RWPE2 (cell line): ENCODE results near the gene ADCY3.
A peak's percentile ranks its signal among the peaks of the same experiment; 100 is the strongest.
"Not testable (repeated sequence)": the region's sequence is repeated elsewhere in the genome, so short reads cannot be mapped to it uniquely, and the experiment has no call there.

Source experiments
- ATAC-seq: fragments of 200-7000 bp; cut with Tn5 transposase; 3 replicates; pipeline ENCODE4 v1.9.1; 2021; ENCODE audit warnings: low read depth
- DNase-seq: peaks from one replicate; pipeline ENCODE4 v3.0.0-alpha.2; 2020; ENCODE audit warnings: low spot score
- H3K27ac ChIP-seq: fragments of 450-650 bp; 2 replicates; pipeline ENCODE4 v1.5.1; 2017; ENCODE audit warnings: mild to moderate bottlenecking; ENCODE audit not compliant: poor library complexity, severe bottlenecking
- H3K27me3 ChIP-seq: fragments of 250-450 bp; sonication (Bioruptor Pico); 2 replicates; pipeline ENCODE4 v1.5.1; 2021; ENCODE audit warnings: mild to moderate bottlenecking, moderate library complexity; ENCODE audit not compliant: insufficient read depth, poor library complexity, severe bottlenecking
- H3K36me3 ChIP-seq: fragments of 250-450 bp; sonication (Bioruptor Pico); 2 replicates; pipeline ENCODE4 v1.5.1; 2020; ENCODE audit warnings: low read depth, mild to moderate bottlenecking, moderate library complexity
- H3K4me1 ChIP-seq: fragments of 250-450 bp; sonication (Bioruptor Pico); 2 replicates; pipeline ENCODE4 v1.5.1; 2021; ENCODE audit warnings: mild to moderate bottlenecking, moderate library complexity; ENCODE audit not compliant: insufficient read depth, poor library complexity, severe bottlenecking
- H3K4me3 ChIP-seq: fragments of 250-450 bp; sonication (Bioruptor Pico); 2 replicates; pipeline ENCODE4 v1.5.1; 2021; ENCODE audit warnings: mild to moderate bottlenecking, moderate library complexity; ENCODE audit not compliant: severe bottlenecking
- H3K9me3 ChIP-seq: fragments of 250-450 bp; sonication (Bioruptor Pico); 2 replicates; pipeline ENCODE4 v1.5.1; 2021; ENCODE audit warnings: mild to moderate bottlenecking, moderate library complexity; ENCODE audit not compliant: severe bottlenecking
- CTCF ChIP-seq: fragments of 450-650 bp; IDR thresholded peaks from one replicate; pipeline ENCODE4 v1.5.1; 2017; ENCODE audit warnings: mild to moderate bottlenecking, moderate library complexity; ENCODE audit not compliant: poor library complexity, severe bottlenecking

The ADCY3 gene

DNA sequence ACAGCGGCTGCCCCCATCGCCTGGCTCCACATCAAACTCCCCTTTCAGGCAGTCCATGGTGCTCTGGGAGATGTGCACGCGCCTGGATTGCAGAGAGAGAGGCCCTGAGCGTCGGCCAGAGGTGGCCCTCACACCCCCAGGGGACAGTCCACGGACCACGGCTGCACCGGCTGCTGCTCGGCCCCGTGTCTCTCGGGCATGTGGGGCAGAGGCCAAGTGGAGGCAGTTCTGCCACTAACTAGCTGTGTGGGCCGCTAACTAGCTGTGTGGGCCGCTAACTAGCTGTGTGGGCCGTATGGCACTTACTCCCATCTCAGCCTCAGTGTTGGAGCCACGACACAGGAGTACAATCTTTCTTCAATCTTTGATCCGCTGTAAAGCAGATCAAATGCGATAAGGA lies 81.5 kb downstream of the ADCY3 start:
- no peak for TF ChIP-seq CTCF

DNA sequence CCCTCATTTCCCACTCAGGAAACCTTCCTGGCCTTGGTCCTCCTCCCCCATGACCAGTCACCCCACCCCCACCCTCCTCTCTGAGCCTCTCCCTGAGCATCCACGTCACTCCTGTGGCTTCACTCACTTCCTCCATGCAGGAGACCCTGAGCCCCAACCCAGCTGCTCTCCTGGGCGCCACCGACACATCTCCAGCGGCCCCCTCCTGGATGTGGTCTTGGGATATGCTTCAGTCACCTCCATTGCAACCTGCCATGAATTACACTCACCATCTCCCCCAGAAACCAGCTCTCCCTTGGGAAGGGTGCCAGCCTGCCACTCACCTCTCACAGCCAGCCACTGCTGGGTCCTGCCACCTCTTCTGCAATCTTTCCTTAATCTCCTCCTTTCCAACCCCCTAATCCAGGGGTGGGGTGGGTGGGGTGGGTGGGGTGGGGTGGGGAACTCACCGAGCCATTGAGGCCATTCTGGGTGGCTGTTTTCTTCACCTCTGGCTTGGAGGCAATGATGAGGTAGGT lies 82.0 kb downstream of the ADCY3 start:
- no peak for DNase-seq
- Histone ChIP-seq H3K4me1 (no peaks in the 10 kb centered on the region), H3K36me3 (peaks cover 23% of the 10 kb centered on the region), H3K9me3 (no peaks in the 10 kb centered on the region), H3K27ac (no peak overlapping the region), H3K4me3 (no peak overlapping the region), H3K27me3 (no peaks in the 10 kb centered on the region)
- TF ChIP-seq CTCF, result no peak
- ATAC-seq, result no peak

More for the DNA sequence above, 81.5 kb downstream of the ADCY3 start:
- Histone ChIP-seq H3K4me3 (no peak overlapping the region), H3K9me3 (no peaks in the 10 kb centered on the region), H3K27me3 (no peaks in the 10 kb centered on the region), H3K4me1 (no peaks in the 10 kb centered on the region), H3K36me3 (peaks cover 23% of the 10 kb centered on the region), H3K27ac (no peak overlapping the region)
- ATAC-seq (no peak), DNase-seq (no peak)

DNA sequence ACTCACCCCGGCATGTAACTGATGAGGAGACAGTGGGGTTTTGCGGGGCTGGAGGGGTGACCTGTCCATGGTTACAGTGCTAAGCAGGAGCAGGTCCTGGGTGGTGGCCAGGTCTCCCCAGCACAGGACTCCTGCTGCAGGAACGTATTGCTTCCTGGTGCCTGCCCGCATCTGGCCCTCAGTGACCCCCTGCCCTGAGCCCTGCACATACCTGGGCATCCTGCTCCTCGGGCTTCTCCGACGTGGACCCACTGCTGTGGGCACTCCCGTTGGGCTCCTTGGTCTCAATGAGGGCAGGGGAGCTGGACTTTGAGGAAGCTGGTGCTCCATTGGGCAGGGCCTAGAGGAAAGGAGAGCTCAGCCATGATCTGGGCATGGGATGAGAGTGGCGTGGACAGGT lies 83.3 kb downstream of the ADCY3 start:
- Histone ChIP-seq H3K27ac (no peak overlapping the region), H3K4me3 (no peak overlapping the region), H3K4me1 (no peaks in the 10 kb centered on the region), H3K36me3 (peaks cover 23% of the 10 kb centered on the region), H3K9me3 (no peaks in the 10 kb centered on the region), H3K27me3 (no peaks in the 10 kb centered on the region)
- ATAC-seq (no peak), DNase-seq (no peak)
- no peak for TF ChIP-seq CTCF

GRCh38 chr2:24836206-24836605 lies 83.8 kb downstream of the ADCY3 start:
- no peaks in the 10 kb centered on the region for H3K27me3 ChIP-seq
- no peak overlapping the region for H3K4me3 ChIP-seq
- H3K9me3 ChIP-seq, result no peaks in the 10 kb centered on the region
- peaks cover 22% of the 10 kb centered on the region for H3K36me3 ChIP-seq
- DNase-seq (no peak), ATAC-seq (no peak)
- H3K4me1 ChIP-seq, result no peaks in the 10 kb centered on the region
- no peak overlapping the region for H3K27ac ChIP-seq
- TF ChIP-seq CTCF, result no peak

DNA sequence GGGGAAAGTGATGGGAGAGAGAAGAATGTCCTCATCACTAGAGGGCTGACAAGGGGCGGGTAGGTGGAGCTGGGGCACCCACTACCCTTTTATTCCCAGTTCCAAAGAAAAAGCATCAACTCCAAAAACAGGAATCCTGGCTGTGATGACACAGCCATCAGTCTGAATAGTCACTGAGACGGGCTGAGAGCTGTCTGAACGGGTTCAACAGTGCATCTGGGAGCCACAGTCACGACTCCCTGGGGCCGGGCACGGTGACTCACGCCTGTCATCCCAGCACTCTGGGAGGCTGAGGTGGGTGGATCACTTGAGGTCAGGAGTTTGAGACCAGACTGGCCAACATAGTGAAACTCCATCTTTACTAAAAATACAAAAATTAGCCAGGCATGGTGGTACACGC lies 84.6 kb downstream of the ADCY3 start:
- not testable (repeated sequence) for DNase-seq, H3K27ac ChIP-seq, H3K4me3 ChIP-seq, H3K9me3 ChIP-seq, H3K27me3 ChIP-seq, H3K4me1 ChIP-seq
- peaks cover 18% of the 10 kb centered on the region for H3K36me3 ChIP-seq
- ATAC-seq, result peak; percentile 39; the same call in 1 of the 3 replicates
